Neuron (in vitro differentiated cells): Measurements from ENCODE around the gene PBX4.
"Not testable (repeated sequence)": the region's sequence is repeated elsewhere in the genome, so short reads cannot be mapped to it uniquely, and the experiment has no call there.

Source experiments
- H2AFZ ChIP-seq: one replicate; pipeline ENCODE4 v1.6.1; 2013; ENCODE audit warnings: low read depth, mild to moderate bottlenecking, inconsistent platforms, low read length, moderate library complexity
- H3K27me3 ChIP-seq: one replicate; pipeline ENCODE4 v1.6.1; 2013; ENCODE audit warnings: low read length; ENCODE audit not compliant: insufficient read depth
- H3K36me3 ChIP-seq: one replicate; pipeline ENCODE4 v1.6.1; 2013; ENCODE audit warnings: low read length; ENCODE audit not compliant: insufficient read depth
- H3K4me1 ChIP-seq: one replicate; pipeline ENCODE4 v1.6.1; 2013; ENCODE audit warnings: low read length; ENCODE audit not compliant: insufficient read depth
- H3K4me3 ChIP-seq: 2 replicates; pipeline ENCODE4 v1.5.1; 2013; ENCODE audit warnings: mild to moderate bottlenecking, low read length, moderate library complexity
- H3K9me3 ChIP-seq: one replicate; pipeline ENCODE4 v1.6.1; 2013; ENCODE audit warnings: low read length

PBX4 gene

DNA sequence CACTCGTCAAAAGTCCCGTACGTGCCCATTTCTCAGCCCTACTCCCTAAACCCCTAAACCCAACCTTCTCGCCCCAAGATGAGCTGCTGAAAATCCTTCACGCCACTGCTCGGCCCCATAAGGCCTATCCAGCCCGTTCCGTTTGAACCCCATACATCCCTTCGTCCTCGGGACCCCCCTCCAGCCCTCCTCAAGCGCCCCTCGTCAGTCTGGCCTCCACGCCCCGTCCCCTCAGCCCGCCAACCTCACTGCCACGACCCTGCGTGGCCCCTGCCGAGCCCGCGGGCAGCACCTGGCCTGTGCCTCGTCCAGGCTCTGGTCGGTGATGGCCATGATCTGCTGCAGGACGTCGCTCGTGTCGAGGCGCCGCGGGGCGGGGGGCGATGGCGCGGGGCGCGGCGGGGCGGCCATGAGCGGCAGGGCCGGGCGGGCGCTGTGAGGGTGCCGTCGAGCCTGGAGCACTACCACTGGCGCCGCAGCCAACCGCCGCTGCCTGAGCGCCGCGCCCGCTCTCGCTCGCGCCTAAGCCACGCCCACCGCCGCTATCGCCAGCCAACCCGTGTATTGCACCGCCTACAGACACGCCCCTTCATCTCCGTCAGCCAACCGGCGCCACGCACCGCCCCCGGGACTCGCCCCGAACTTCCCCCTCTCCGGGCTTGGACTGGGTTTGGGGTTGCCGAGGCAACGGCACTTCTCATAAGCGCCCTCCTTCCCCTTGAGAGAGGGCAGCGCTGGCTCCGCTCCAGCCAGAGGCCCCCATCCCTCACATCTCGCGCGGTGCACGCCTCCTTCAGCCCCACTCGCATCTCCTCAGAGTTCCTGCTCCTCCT, at the start of gene PBX4:
Gene PBX4 (minus strand): TSS at position 469 of the 833 bp plus-strand sequence. CDS start 58 bp downstream, at position 411.
- H3K4me3 ChIP-seq, result peak within 1 kb of the TSS; percentile 66
- H3K9me3 ChIP-seq, result no peaks in the 10 kb centered on the region
- peak within 1 kb of the TSS; percentile 91 for H2AFZ ChIP-seq
- H3K4me1 ChIP-seq, result peaks cover 5% of the 10 kb centered on the region
- H3K27me3 ChIP-seq, result no peaks in the 10 kb centered on the region
- H3K36me3 ChIP-seq, result no peaks in the 10 kb centered on the region

GRCh38 chr19:19665420-19665948, 47.0 kb upstream of the PBX4 start:
- not testable (repeated sequence) for H2AFZ ChIP-seq, H3K36me3 ChIP-seq, H3K4me3 ChIP-seq, H3K27me3 ChIP-seq, H3K9me3 ChIP-seq
- H3K4me1 ChIP-seq, result peaks cover 28% of the 10 kb centered on the region

- Histone ChIP-seq H2AFZ (peak within 1 kb of the TSS; percentile 77), H3K27me3 (no peaks in the 10 kb centered on the region), H3K36me3 (peaks cover 21% of the 10 kb centered on the region), H3K9me3 (no peaks in the 10 kb centered on the region), H3K4me1 (peaks cover 22% of the 10 kb centered on the region), H3K4me3 (peak within 1 kb of the TSS; percentile 83)
Measured at GRCh38 chr19:19663256-19664120, 45.0 kb upstream of the PBX4 start, which contains the start of gene ATP13A1. ATP13A1 (minus strand) TSS chr19:19663676; CDS start chr19:19663666, 10 bp downstream.

GRCh38 chr19:19662871-19663255, 44.4 kb upstream of the PBX4 start:
- peaks cover 26% of the 10 kb centered on the region for H3K36me3 ChIP-seq
- peak overlapping the region; percentile 77 for H2AFZ ChIP-seq
- peaks cover 17% of the 10 kb centered on the region for H3K4me1 ChIP-seq
- no peaks in the 10 kb centered on the region for H3K27me3 ChIP-seq
- no peaks in the 10 kb centered on the region for H3K9me3 ChIP-seq
- peak overlapping the region; percentile 83 for H3K4me3 ChIP-seq

DNA sequence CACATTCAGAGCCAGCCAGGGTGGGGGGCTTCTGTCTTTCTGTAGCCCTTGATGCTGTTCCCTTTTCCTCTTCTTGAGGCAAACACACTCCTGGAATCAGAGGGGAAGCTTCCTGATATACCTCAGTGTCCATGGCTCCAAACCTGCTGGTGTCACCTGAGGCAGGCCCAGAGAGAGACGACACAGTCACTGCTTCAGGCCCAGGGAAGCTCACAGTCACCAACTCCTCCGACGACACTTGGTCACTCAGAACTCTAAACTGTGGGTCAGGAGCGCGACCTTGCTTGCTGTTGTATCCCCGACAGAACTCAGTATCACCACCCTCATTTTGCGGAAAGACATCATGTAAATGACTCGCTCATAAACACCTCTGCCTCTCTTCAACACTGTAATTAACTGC, 43.9 kb upstream of the PBX4 start:
- H3K36me3 ChIP-seq, result peaks cover 30% of the 10 kb centered on the region
- peaks cover 17% of the 10 kb centered on the region for H3K4me1 ChIP-seq
- no peak overlapping the region for H2AFZ ChIP-seq
- H3K9me3 ChIP-seq, result no peaks in the 10 kb centered on the region
- H3K4me3 ChIP-seq, result peak overlapping the region; percentile 83
- H3K27me3 ChIP-seq, result no peaks in the 10 kb centered on the region

- H2AFZ ChIP-seq, result no peak overlapping the region
- H3K4me1 ChIP-seq, result peaks cover 17% of the 10 kb centered on the region
- H3K27me3 ChIP-seq, result no peaks in the 10 kb centered on the region
- H3K9me3 ChIP-seq, result no peaks in the 10 kb centered on the region
- peak overlapping the region; percentile 8 for H3K4me3 ChIP-seq
- H3K36me3 ChIP-seq, result peaks cover 36% of the 10 kb centered on the region
Measured at GRCh38 chr19:19661675-19662251, 43.3 kb upstream of the PBX4 start.

DNA sequence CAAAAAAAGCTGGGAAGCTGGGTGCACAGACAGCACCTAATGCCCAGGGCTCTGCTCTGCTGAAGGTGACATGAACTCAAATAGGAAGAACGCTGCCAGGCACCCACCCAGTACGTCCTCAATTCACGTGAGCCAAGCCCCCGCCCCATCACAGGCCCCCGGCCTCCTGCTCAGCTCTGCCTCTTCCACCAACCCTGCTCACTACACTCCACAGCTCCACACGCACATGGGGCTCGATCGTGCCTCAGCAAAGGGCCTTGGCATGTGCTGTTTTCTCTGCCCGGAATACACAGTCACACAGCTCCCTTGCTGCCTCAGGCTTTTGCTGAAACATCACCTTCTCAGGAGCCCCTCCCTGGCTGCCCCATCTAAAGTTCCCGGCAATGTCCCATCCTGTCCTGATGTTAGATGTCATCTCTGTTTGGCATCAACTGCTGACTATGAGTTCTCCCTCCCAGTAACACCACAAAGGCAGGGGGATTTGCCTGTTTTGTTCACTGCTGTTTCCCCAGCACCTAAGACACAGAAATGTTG, 42.7 kb upstream of the PBX4 start:
- Histone ChIP-seq H2AFZ (no peak overlapping the region), H3K36me3 (peaks cover 41% of the 10 kb centered on the region), H3K4me1 (peaks cover 17% of the 10 kb centered on the region), H3K9me3 (no peaks in the 10 kb centered on the region), H3K27me3 (no peaks in the 10 kb centered on the region), H3K4me3 (no peak overlapping the region)

GRCh38 chr19:19659646-19660245, 41.3 kb upstream of the PBX4 start:
- no peaks in the 10 kb centered on the region for H3K27me3 ChIP-seq
- no peak overlapping the region for H3K4me3 ChIP-seq
- H3K4me1 ChIP-seq, result peaks cover 17% of the 10 kb centered on the region
- no peak overlapping the region for H2AFZ ChIP-seq
- peaks cover 56% of the 10 kb centered on the region for H3K36me3 ChIP-seq
- H3K9me3 ChIP-seq, result no peaks in the 10 kb centered on the region

DNA sequence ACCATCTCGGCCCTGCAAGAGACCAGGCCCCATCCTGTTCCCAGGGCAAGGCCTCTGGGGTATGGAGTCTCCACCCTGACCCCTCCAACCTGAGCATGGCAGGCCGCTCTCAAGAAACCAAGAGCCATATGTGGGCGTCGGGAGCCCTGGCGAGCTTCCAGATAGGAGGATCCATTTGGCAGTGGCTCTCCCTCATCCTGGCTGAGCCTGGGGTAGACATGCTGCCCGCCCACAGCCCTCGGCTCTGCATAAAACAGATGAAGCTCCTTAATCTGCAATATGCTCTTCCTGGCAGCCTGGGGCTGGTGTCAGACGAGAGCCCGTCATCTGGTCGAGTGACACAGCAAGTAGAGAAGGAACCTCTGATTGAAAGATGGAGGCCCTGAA, 38.9 kb upstream of the PBX4 start:
- Histone ChIP-seq H2AFZ (no peak overlapping the region), H3K4me1 (peaks cover 10% of the 10 kb centered on the region), H3K9me3 (no peaks in the 10 kb centered on the region), H3K36me3 (peaks cover 79% of the 10 kb centered on the region), H3K27me3 (no peaks in the 10 kb centered on the region), H3K4me3 (no peak overlapping the region)

DNA sequence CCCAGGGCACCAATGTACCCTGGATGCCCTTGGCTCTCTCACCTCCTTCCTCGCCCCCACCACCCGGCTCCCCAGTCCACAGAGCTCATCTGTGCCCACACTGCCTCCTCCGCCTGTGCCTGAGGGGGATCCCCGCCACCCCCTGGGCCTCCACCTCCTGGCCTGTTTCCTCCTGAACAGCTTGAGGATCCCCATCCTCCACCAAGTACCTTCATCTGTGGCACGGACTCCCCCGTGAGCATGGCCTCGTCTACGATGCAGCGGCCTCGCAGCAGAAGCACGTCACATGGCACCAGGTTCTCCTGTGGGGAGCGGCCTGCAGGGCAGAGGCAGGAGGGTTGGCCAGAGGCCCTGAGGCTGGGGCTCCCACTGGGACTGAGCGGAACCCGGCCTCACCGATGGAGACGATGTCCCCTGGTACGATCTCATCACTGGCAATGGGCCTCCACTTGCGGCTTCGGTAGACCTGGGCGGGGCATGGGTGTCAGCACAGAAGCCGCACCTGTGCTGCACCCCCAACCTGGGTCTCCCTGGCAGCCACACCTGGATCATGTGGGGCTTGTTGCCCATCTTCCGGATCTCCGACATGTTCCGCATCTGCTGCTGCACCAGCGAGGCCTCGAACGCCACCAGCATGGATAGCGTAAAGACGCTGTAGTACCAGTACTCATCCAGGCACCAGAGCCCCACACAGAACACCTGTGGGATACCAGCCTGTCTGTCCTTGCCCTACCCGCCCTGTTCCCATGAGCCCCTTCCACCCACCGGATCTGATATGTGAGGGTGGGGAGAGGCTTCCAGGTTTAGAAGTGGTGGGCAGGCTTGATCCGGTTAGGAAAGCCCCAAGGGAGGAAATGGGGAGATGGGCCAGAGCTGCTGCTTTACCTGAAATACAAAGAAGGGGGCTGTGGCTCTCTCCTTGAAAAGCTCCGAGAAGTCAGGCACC, 38.2 kb upstream of the PBX4 start:
- H2AFZ ChIP-seq, result no peak overlapping the region

DNA sequence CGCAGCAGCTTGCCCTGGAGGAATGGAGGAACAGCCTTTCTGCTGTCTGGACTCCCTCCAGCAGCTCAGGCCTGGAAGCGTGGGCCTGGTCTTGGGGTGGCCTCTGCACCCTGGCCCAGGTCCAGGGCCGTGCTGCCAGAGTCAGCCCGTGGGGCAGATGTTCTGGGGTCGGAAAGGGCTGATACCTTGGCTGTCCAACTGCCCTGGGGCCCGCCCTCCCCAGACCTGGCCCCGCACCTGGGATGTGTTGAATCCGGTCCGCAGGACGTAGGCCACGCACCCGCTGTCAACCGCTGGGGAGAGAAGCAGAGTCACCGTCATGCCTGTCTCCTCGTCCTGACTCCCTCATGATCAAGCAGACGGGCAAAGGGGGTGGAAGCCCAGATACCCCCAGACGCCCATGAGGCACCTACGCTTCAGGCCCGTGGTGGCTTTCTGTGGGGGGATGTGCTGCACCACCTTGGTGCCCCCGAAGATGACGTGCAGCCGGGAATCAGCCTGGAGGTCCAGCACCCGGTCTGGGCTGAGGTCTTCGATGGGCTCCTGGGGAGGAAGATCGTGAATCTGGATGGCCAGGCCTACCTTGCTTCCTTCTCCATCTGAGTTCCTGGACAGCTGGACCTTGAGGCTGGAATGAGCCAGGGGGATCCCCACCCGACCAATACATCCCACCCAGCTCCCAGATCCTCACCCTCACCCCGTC, 37.3 kb upstream of the PBX4 start:
- Histone ChIP-seq H3K36me3 (peaks cover 89% of the 10 kb centered on the region), H3K27me3 (no peaks in the 10 kb centered on the region), H3K4me3 (no peak overlapping the region), H3K4me1 (no peaks in the 10 kb centered on the region), H2AFZ (no peak overlapping the region), H3K9me3 (no peaks in the 10 kb centered on the region)

More for the DNA sequence above, 38.2 kb upstream of the PBX4 start:
- H3K36me3 ChIP-seq, result peaks cover 79% of the 10 kb centered on the region
- H3K4me3 ChIP-seq, result no peak overlapping the region
- peaks cover 3% of the 10 kb centered on the region for H3K4me1 ChIP-seq
- no peaks in the 10 kb centered on the region for H3K27me3 ChIP-seq
- H3K9me3 ChIP-seq, result no peaks in the 10 kb centered on the region
